ENCODE data around the gene LIPJ.

The LIPJ gene, protein sequence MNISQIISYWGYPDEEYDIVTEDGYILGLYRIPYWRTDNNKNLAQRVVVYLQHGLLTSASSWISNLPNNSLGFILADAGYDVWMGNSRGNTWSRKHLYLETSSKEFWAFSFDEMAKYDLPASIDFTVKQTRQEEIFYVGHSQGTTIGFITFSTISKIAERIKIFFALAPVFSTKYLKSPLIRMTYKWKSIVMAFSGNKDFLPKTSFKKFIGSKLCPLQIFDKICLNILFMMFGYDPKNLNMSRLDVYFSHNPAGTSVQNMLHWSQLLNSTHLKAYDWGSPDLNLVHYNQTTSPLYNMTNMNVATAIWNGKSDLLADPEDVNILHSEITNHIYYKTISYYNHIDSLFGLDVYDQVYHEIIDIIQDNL

DNA sequence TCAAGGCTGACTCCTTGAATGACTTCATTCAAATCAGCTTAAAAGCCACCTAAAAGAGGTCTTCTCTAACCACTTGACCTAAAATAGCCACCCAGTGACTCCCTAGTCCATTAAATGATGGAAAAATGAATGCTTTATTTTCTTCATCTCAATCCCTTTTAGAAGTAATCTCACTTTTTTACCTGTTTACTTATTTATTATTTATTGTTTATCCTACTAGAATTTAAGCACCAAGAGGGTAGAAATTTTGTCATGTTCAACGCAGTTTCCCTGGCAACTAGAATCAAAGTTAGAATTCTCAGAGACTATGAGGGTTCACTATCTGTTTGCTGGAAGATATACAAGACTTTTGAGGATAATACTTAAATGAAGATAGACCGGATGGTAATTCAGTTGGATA, at the start of gene LIPJ:
Gene LIPJ, plus strand, starts transcription at position 301 of the 400 bp plus-strand sequence. CDS start 3,926 bp downstream, outside the sequence.
- no peak for DNase-seq (ENCODE audit: low spot score)

DNA sequence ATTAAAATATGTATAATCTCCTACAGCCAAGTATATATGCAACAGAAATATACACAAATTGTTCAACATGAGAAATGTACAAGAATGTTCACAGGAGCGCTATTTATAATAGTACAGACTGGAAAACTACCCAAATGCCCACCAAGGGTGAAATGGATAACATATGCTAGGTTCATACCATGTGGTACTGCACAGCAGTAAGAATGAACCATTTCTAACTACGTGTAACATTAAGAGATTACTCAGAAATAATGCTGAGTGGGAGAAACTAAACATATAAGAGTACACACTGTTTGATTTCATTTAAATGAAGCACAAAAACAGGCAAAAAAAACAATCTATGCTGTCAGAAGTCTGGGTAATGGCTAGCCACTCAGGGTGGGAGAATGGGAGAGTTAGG, 49.2 kb upstream of the LIPJ start:
- DNase-seq (ENCODE audit: low spot score) = no peak

DNA sequence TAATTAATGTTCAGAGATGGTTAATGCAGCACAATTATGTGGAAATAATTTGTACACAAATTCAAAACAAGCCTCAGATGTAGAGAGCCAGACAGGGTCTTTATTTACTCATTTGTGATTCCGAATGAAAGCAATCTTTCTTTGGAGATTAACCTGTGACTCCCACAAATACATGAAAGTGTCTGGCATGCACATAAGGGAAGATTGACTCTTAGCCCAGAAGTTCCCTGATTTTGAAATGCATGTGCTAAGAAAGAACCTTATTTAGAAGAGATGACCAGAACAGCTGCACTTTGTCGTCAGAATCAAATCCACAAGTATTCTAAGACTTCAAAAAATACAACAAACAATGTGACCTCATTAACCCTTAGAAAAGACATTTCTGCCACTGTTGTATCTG, 48.5 kb upstream of the LIPJ start:
- DNase-seq (ENCODE audit: low spot score) = no peak

DNA sequence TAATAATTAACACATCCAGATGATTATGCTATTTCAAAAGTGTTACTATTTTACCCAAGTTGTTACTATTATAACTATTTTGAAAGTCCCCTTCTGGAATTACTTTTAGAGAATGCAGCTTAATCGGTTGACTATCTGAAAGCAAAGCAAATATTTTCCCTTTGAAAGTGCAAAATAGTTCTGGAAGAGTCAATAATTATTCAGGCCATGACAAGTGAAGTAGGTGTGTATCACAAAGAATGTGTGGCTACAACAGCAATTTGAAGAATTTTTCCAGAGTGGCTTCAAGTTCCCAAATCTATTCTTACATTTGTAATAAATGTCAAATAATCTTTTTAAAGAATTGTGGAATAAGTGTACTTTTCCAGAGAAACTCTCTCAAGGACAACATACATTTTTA, 46.2 kb upstream of the LIPJ start:
- DNase-seq (ENCODE audit: low spot score) = no peak

DNA sequence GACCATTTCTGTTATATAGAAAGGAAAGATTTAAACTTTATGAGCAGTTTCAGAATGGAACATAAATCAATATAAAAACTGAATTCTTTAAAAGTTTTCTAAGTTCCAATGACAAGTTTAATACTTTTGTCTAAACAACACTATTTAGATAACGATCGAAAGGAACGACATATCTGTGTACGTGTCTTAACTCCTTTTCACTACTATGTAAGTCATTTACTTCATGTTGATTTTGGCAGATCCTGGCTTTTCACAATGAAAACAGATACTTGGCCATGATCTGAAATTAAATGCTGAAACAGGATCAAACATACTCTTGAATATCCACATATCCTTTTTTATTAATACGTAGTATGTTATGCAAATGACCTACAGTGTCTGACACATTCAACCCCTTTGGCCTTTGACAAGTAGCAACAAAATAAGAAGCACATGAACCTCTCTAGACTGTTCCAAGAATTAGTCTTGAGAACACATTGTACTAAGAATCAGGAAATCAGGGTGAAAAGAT, 45.4 kb upstream of the LIPJ start:
- DNase-seq (ENCODE audit: low spot score) = no peak

DNA sequence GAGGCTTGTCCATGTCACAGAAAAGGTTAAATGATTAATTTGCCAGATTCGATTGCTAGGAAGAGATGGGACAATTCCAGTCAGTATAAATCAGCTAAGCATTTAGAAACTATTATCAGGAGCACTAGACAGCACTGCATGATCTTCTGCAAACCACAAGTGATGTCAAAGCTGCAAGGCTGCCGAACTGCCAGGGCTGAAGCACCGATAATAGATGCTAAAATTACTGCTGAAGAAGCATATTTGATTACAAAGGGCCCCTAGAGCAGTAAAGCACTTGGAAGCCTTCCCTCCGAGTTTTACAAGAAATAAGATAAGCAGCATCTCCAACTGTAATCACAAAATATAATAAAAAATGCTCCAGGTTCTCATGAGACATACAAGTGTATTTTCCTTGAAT, 44.0 kb upstream of the LIPJ start:
- no peak for DNase-seq (ENCODE audit: low spot score)

DNA sequence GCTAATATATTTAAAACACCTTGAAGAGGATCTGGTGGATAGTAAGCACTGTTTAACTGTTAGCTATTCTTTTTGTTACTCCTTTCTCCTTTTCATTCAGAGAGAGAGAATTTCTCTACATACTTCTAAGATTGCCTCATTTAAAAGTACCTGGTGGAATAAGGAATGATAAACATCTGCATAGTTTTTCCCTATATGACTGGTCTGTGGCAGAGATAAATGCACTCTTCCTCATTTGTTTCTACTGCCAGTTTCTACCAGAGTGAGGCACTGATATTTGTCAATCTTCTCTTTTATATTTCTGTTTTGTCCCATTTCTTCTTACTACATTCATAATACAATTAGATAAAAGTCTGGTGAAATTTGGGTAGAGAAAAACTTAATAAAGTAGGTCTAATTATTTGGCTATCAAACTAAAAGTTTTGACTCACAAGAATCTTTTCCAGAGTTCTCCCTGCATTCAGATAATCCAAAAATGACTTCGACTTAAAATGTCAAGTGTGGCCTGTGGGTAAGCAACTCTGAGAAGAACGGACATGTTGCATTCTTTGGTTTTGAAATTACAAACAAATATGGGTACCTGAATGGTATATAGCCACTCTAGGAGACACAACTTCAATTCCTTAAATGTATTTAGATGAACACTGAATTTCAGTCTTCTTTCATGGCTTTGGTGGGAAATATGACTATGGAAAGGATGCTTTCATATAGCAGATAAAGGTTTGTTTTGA, 42.3 kb upstream of the LIPJ start:
- no peak for DNase-seq (ENCODE audit: low spot score)

DNA sequence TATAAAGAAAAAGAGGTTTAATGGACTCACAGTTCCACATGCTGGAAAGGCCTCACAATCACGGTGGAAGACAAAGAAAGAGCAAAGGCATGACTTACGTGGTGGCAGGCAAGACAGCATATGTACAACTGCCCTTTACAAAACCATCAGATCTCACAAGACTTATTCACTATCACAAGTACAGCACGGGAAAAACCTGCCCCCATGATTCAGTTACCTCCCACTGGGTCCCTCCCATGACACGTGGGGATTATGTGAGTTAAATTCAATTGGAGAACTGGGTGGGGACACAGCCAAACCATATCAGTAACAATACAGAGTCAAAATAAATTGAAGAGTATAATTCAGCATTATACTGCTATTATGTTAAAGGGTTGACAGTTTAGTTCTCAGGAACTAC, 41.2 kb upstream of the LIPJ start:
- no peak for DNase-seq (ENCODE audit: low spot score)

DNA sequence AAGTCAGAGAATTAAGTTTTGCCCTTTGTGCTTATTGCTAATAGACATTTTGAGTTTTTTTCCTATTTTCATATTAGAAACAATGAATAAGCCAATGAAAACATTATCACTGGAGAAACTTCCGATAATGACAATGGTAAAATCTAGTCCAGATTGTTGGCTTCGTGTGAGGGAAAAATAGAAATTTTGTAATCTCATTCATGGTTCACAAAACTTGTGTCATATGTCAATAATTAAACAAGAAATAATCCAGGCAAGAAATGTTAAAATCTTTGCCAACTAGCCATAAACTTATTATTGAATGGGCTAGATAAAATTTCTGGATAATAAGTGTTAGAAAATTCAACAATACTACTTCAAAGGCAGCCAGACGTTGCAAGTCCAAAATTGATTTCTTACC, 40.1 kb upstream of the LIPJ start:
- no peak for DNase-seq (ENCODE audit: low spot score)

DNA sequence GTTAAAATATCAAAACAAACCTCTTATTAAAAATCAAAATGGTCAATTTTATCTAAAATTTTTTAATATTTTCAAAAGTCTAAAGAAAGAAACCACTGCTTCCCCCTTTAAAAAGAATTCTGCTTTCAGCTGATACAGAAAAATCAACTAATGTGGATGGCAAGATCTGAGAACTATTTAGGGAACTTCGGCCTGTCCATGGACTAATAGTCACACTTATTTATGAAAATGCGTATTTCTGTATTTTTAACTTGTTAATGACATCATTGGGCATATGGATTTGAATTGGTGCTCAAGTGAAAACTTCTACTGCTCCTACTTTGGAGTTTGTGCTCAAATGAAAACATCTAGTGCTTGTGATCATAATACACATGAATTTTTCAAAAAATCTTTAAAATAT, 35.3 kb upstream of the LIPJ start:
- DNase-seq (ENCODE audit: low spot score) = no peak

DNA sequence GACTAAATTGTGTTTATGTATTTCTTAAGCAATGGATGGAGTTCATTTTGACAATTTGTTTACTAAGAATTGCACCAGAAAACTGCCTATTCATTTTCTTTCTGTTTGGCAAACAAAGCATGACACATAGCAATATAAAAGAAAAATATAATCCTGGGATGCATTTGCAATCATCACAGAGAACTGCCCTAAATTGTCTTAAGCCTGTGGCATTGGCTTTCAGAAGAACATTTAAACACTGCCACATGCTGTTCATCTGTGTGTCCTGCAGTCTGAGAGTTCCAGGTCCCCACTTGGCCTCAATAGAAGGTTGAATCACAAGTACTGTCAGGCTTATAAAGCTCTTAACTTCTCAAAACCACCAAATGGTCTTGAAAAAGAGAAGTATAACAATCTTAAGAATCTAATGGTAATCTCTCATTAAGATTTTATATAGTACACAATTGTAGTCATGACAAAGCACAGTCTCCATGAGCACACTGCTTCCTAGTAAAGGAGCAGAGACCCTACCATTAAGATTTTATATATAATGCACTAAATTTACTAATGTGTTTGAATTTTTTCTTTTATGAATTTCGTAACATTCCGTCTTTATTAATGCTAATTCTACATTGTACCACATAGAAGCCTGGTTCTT, 33.3 kb upstream of the LIPJ start:
- DNase-seq (ENCODE audit: low spot score) = peak; percentile 57

DNA sequence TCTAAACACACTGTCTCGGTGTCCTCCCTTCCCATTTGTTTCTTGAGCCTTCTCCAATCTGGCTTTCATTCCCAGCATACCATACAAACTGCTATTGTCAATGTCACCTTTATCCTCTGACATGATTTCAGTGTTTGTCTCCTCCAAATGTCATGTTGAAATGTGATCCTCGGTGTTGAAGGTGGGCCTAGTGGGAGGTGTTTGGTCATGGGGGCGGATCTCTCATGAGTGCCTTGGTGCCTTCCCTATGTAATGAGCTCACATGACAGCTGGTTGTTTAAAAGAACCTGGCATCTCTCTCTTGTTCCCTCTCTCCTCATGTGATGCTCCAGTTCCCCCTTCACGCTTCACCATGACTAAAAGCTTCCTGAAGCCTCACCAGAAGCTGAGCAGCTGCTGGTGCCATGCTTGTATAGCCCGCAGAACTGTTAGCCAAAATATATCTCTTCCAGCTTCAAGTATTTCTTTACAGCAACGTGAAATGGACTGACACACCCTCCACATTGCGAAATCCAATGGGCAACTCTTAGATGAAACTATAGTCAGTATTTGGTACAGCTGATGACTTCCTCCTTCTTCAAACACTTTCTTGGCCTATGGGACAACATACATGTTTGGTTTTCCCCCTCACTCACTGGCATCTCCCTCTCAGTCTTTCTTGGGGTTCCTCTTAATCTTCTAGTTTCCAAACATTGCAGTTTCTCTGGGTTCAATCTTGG, 31.2 kb upstream of the LIPJ start:
- no peak for DNase-seq (ENCODE audit: low spot score)

DNA sequence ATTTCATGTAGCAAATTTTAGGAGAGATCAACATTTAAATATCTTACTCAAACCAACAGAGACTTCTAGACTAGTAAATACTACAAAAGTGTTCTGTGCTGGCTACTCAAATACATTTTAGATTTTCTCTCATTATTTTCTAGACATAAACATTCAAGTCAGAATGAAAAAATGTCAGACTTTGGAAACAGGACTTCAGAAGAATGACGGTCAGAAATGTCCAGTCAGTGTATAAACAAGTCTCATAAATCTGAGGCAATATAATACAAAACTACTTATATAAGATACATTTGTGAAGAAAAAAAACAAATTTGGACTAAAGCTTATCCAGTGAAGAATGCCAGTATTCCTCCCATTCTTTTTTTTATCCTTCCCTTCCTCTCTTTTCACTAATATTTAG, 29.3 kb upstream of the LIPJ start:
- DNase-seq (ENCODE audit: low spot score) = no peak

DNA sequence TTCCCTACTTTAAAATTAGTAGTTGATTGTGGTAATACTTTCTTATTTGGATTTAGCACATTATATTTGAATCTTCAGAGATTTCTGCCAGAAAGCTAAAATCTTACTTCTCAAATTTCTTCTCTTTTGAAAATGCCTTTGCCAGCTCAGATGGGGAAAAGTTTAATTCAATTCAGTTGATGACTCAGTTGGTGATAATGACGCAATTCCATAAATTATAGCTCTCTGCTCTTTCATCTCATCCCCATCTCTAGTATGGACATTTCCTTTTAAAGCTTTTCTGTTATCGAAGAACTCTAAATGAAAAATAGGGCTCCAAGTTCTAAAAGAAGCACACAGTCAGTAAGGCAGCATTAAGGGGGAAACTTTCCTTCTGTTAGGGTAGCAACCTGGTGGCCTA, 28.9 kb upstream of the LIPJ start:
- DNase-seq (ENCODE audit: low spot score) = no peak

DNA sequence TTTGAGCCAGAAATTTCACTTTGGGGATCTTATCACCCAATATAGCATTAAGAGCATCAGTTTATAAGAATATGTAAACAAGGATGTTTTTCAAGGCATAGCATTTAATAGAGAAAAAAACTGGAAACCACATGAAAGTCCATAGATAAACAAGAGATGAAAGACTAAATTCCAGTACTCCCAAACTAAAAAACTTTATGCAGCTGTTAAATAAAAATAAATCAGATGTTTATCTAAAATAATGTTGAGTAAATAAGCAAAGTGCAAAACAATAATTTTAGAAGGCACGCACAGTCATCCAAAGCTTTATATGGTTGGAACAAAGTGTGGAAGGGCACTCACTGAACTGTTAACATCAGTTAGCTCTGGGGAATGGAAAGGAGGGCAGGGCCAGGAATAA, 24.4 kb upstream of the LIPJ start:
- DNase-seq (ENCODE audit: low spot score) = no peak

DNA sequence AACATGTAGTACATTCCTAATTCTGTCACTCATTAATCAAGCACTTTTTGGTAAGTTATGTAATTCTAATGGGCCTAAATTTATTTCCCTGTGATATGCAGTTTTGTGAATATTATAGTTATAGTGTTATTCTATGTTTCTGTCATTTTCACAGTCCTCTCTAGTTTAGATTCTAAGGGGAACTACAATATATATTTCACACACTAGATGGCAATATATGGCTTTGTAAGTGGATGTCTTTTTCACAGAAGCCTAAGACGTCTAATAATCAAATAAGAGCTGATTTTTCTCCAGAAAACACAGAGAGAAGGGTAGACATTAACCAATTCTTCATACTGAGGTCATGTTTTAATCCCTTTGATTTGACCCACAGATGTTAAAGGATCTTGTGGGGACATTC, 21.5 kb upstream of the LIPJ start:
- DNase-seq (ENCODE audit: low spot score) = peak; percentile 10

DNA sequence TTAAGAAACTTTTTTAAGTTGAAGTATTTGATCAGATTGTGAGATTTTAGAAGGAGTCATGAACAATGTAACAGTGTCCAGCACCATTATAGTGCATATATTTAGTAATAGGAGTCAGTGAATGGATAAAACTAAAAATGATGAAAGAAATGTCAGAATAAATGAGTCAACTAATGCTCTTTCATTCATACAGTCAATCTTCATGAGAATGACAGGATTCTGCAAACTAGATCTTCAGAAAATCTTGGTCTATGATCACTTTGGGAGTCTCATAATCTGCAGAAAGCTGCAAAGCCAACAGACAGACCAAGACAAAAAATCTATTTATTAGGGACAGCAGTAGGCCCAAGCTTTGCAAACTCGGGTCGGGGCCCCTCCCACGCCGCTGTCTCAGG, 4.2 kb upstream of the LIPJ start:
- no peak for DNase-seq (ENCODE audit: low spot score)

DNA sequence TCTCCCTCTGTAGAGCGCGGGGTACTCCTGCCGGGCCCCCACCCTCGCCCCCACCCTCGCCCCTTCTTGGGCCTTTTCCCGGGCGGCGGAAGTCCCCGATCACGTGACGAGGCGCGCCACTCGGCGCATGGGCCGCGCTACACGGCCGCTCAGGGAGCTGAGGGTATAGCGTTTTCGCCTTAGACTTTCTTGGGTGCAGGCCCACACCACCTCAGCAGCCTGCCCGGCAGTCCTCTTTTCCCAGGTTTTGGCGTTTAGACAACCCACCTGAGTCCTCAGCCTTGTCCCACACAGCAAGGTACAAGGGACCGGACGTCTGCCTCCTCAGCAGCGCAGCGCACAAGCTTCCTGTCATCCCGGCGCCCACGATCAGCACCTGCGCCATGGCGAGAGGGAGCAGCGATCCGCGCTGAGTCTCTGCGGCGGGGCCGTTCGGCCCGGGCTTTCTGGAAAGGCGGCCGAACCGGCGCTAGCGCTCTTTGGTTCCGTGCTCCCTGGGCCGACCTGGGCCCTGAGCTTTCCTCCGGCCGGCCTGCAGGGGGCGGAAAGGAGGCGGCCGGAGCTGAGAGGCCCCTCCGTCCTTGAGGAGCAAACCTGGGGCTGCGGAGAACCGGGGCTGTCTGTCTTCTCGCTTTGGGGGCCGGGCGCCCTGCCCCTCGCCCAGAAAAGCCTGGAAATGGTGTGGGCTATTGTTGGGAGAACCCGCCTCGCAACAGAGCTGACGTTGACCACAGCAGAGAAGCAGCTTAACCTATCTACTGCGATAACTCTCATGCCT, 3.6 kb upstream of the LIPJ start, which contains the start of gene RNLS:
Gene RNLS, minus strand, starts transcription at position 513 of the 778 bp plus-strand sequence.
- peak; percentile 81 for DNase-seq (ENCODE audit: low spot score)

DNA sequence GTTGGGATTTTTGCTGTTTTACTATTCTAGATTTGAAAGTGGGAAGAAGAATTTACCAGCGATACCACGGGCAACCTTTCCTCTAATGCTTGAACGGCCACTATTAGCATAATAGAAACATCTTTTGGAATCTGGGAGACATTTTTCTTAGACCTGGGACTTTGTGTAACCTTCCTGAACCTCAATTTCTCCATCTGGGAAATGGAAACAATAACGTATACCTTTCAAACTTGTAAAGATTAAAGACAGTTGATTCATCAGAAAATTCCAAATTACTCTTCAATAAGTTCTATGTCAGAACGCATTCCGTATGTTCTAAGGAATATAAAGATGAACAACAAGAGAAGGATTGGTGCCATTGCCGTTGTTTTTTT, 3.0 kb upstream of the LIPJ start:
- no peak for DNase-seq (ENCODE audit: low spot score)

DNA sequence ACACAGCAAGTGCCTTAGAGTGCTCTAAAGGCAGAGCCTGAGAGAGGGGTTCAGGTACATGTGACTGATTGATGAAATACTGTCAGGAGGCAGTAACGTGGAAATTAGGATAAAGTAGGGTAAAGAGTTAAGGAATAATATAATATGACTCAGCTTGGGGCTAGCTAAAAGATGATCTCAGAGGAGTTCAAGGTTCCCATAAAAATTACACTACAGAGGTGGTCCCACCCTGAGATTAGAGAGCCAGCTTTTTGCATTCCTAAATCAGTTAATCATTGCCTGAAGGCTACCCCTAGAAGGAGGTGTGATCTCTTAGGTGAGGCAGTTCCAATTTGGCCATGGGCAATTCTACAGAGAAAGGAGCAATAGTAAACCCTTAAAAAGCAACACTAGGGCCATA, 5.8 kb downstream of the LIPJ start:
- DNase-seq (ENCODE audit: low spot score) = no peak

DNA sequence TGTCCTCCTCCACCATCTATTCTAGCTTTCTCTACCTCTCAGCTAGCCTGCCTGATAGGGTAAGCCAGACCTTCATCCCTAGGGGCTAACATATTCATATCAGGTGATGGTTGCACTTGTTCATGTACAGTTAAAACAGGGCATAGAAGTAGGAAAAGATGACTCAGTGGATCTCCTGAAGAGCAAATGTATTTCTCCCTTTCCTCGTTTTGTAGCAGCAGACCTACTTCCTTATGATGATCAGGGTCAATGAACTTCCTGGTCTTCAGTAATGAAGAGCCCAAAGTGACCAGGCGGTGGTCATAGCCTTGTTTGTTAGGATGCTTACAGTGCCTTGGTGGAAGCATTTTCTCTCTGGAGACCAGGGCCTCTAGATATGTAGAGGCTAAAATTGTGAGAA, 6.3 kb downstream of the LIPJ start:
- no peak for DNase-seq (ENCODE audit: low spot score)

DNA sequence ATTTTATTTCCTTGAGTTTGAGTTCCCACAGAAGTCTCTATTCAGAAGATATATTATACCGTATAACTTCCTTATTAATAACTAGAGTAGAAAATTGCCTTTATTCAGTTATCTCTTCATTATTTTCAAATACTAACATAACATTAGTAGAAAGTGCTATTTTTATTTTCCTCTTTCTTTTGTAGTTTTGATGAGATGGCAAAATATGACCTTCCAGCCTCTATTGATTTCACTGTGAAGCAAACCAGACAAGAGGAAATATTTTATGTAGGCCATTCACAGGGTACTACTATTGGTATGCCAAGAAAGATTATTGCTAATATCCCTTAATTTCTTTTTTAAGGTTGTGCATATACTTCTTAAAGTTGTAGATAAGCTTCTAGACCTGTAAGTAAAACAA, 7.9 kb downstream of the LIPJ start:
- no peak for DNase-seq (ENCODE audit: low spot score)
